Inflammatory macrophage treated with lipopolysaccharide for 4 hours (primary cell): ENCODE results near the gene RETSAT.
A peak's percentile ranks its signal among the peaks of the same experiment; 100 is the strongest.
"Not testable (repeated sequence)": the region's sequence is repeated elsewhere in the genome, so short reads cannot be mapped to it uniquely, and the experiment has no call there.

Experiments used
- DNase-seq: peaks from one replicate; pipeline ENCODE4 v3.0.0-alpha.2; 2020

The RETSAT gene

GRCh38 chr2:85354286-85355072, at the start of gene RETSAT, which contains the start of gene ELMOD3:
Gene RETSAT, minus strand, starts transcription at chr2:85354528. Its CDS starts 21 bp downstream, at chr2:85354507.
Gene ELMOD3, plus strand, starts transcription at chr2:85354769. Its CDS starts 2,430 bp downstream, at chr2:85357199.
- peak; percentile 99 for DNase-seq

- no peak for DNase-seq
These were observed 47.5 kb upstream of the RETSAT start for GRCh38 chr2:85401844-85402243.

- no peak for DNase-seq
These were observed 47.1 kb upstream of the RETSAT start for GRCh38 chr2:85401464-85401805.

- no peak for DNase-seq
These were observed 46.5 kb upstream of the RETSAT start for GRCh38 chr2:85400541-85401463.

- DNase-seq: no peak
These were observed 45.7 kb upstream of the RETSAT start for GRCh38 chr2:85400023-85400422.

GRCh38 chr2:85399183-85399455, 44.8 kb upstream of the RETSAT start:
- no peak for DNase-seq

GRCh38 chr2:85398426-85399182, 44.3 kb upstream of the RETSAT start:
- DNase-seq: no peak

- DNase-seq: no peak
These were observed 43.6 kb upstream of the RETSAT start for GRCh38 chr2:85397925-85398331.

DNA sequence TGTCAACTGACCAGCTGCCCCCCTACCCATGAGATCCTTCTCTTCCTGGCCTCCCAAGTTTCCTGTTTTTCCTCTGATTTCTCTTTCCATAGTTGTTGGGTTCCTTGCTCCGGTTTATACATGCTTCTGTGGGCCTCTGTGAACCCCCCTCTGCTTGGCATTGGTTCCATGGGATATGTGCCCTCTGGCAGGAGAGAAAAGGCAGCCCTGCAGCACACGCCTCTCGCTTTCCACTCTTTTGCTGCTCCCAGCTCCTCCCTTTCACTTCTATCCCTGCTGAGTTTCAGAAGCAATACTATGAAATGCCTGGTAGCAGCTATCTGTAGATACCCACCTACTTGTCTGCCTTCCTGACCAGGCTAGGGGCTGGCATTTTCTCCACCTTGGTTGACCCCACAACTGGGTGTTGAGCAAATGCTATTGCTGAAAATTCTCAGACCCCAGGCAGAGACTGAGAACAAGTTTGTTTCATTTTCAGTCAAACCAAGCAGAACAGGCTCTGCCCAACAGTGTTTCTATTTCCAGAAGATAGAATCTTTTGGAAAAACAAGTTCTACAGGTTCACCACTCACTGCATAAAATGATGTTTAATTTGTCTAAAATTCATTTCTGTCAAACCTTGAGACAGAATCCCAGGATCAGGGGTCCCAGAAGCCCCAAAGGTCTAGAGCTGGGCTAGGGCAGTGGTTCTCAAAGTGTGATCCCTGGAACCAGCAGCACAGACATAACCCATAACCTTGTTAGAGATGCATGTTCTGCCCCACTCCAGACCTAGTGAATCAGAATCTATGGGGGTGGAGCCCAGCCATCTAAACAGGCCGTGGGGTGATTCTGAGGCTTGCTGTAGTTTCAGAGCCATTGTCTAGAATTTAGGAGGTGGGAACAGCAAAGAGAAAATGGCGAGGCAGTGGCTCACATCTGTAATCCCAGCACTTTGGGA, 42.5 kb upstream of the RETSAT start:
- no peak for DNase-seq

DNA sequence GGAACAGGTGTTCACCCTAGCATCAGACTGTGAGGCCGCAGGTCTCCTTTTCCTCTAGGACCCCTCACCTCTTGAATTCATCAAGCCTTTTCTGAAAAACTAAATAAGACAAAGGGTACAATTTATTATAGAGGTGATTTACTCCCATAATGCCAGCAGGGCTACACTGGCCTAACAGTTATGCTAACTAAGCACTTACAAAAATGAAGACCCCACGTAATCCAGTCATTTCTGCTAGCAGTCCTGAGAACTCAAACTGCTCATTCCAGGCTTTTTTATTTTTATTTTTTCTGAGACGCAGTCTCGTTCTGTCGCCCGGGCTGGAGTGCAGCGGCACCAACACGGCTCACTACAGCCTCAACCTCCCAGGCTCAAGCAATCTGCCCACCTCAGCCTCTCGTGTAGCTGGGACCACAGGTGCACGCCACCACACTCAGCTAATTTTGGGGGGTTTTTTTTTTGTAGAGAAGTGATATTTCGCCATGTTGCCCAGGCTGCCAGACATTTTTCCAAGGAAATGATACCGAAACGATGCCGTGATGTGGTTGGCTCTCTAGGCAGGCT, 41.7 kb upstream of the RETSAT start:
- DNase-seq: no peak

DNA sequence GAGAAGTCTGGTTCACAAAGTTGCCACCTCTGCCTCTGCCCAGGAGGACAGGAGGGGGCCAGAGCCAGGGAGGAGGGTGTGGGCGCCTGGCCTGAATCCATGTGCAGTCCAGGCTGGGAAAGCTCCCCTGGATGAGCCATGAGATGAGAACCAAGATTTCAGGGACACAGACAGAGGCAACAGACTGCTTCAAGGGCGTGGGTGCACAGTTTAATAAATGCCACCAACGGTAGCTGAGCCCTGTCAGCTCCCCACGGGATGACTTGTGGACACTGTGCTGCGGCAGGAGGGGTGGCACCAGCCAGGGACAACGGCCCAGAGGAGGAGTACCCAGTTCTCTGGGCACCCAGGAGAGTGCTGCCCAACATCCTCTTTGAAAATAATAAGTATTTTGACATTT, 40.6 kb upstream of the RETSAT start:
- DNase-seq: no peak

- no peak for DNase-seq
These were observed 39.9 kb upstream of the RETSAT start for GRCh38 chr2:85394261-85394681.

DNA sequence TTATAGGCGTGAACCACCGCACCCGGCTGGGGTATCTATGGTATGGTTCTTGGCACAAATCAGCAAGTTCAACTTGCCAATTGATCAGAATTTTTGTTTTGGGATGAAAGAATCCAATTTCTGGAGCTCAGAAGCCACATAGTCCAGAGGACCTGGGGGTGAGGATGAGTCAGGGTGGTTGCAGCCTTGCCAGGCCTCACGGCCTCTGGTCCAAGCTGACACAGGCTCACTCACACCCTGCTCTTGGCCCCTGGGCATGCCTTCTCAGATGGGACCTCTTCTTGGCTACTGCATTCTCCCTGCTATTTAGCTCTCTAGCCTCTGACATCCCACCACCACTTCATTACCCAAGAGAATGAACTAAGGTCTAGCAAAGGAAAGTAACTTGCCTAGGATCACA, 39.5 kb upstream of the RETSAT start:
- no peak for DNase-seq

DNA sequence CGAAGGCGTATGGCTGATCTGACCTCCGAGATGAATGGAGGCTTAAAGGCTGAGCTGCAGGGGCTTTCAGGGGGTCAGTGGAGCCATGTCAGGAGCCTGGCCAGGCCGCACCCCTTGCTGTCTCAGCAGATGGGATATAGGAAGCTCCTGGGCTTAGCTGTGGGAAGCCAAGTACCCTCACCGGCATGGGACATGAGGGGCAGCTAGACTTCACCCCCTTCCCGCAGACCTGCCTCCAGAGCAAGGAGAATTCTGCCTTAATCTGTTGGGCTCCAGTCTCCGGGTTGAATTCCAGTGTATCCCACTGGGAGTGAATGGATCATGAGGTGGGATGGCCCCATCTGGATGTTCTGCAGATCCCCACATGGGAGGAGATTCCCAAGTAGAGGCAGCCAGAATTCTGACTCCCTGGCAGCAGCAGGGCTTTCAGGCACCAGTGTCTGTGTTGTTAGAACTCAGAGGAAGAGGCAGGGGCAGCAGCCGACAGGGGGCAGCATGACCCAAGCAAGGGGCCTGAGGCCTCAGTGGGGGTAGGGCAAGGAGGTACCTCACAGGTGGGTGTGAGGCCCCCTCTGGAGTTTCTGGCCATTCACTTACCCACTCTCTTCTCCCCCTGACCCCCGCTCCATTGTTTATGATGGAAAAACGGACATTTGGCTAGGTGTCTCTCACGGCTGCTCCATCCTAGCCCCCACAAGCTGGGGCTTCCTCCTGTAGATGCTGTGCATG, 36.8 kb upstream of the RETSAT start:
- peak; percentile 30 for DNase-seq

- DNase-seq: no peak
These were observed 34.7 kb upstream of the RETSAT start for GRCh38 chr2:85388878-85389538.

DNA sequence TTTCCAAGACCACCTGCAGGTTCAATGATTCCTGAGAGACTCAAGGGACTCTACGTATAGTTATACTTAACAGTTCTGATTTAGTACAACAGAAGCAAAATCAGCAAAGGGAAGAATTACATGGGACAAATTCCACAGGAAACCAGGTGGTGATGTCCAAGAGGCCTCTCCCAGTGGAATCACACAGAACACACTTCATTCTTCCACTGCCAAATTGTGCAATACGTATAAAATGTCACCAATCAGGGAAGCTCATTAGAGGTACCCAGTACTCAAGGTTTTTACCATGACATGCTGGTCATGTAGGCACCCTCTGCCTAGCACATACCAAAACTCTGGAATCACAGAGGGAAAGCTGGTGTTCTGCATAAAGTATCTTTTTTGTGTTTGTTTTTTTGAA, 33.4 kb upstream of the RETSAT start:
- no peak for DNase-seq

GRCh38 chr2:85385746-85386145, 31.4 kb upstream of the RETSAT start:
- DNase-seq: no peak

- no peak for DNase-seq
These were observed 29.5 kb upstream of the RETSAT start for GRCh38 chr2:85383850-85384249.

DNA sequence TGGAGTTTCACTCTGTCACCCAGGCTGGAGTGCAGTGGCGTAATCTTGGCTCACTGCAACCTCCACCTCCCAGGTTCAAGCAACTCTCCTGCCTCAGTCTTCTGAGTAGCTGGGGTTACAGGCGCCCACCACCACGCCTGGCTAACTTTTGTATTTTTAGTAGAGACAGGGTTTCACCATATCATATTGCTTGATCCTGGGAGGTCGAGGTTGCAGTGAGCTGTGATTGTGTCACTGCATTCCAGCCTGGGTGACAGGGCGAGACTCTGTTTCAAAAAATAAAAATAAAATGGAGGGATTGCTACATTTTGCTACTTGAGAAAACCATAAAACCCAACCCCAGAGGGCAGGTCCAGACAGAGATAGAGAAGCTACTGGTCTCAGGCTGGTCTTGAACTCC, 28.8 kb upstream of the RETSAT start:
- DNase-seq: not testable (repeated sequence)

DNA sequence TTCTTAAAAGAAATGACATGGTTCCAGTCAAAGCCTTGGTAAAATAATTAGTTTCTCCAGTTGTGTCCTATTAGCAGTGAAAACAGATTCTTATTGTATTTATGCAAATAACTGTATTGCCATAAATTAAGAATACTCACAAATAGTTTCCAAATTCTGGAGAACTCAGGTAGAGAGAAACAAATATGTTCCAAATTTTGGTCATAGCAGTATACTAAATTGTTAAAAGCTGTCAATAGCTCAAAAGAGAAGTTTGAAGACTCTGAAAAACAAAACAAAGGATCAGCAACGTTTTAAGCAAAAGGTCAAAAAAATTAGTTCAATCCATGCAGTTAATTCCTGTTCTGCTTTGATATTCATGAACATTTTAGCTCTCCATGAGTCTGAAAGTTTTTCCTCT, 25.7 kb upstream of the RETSAT start:
- DNase-seq: no peak

GRCh38 chr2:85378257-85378656, 23.9 kb upstream of the RETSAT start:
- DNase-seq: no peak
